Endothelial cell of umbilical vein (primary cell): ENCODE results near the gene SORT1. TPM values are rescaled to one million over a fixed set of nuclear protein-coding genes. Genes with fewer than 3 reads are reported as not detected.

Source experiments
- BruUV-seq: library from RNA; stranded (reverse); fragments of 400-500 nt; replicated peaks from 2 replicates; lab custom pipeline; 2021; lab: Mats Ljungman, UMichigan
- CTCF ChIA-PET: fragments of 300-600, 350-600 bp; sonication (Branson Sonifier 250); formaldehyde crosslinking; loops from one replicate; lab custom pipeline; 2021; ENCODE audit warnings: antibody characterized with exemption, inconsistent platforms; lab: Charles Lee
- POLR2A ChIA-PET: fragments of 300-600, 350-600 bp; sonication (Branson Sonifier 250); formaldehyde crosslinking; loops from one replicate; lab custom pipeline; 2021; ENCODE audit warnings: antibody characterized with exemption, inconsistent platforms; lab: Charles Lee
- DNase-seq: peaks from one replicate; pipeline ENCODE4 v3.0.0-alpha.2; 2011; ENCODE audit warnings: low read depth, low spot score
- FAIRE-seq: peaks from 2 replicates; lab custom pipeline; 2011; peaks lifted over from hg19 to GRCh38; lab: Jason Lieb, UNC
- H2AFZ ChIP-seq: 2 replicates; pipeline ENCODE4 v1.6.0; 2012; ENCODE audit warnings: low read depth, low read length, control low read depth, inconsistent platforms
- H3K27ac ChIP-seq: 2 replicates; pipeline ENCODE4 v1.5.1; 2011; ENCODE audit warnings: low read depth, mild to moderate bottlenecking, control low read depth, low read length, moderate library complexity; ENCODE audit not compliant: insufficient read depth
- H3K27me3 ChIP-seq, 2 experiments: 2 replicates each; pipeline versions ENCODE4 v1.6.0 to v1.6.1; 2011; ENCODE audit warnings: low read length in 2 of 2, mixed read lengths in 1 of 2; ENCODE audit not compliant: control insufficient read depth in 2 of 2, insufficient read depth in 2 of 2
- H3K36me3 ChIP-seq, 2 experiments: 2 replicates in 1 of 2; 3 replicates in 1 of 2; pipeline ENCODE4 v1.5.1; 2011; ENCODE audit warnings: low read length in 2 of 2, mild to moderate bottlenecking in 1 of 2, moderate library complexity in 1 of 2; ENCODE audit not compliant: control insufficient read depth in 2 of 2, insufficient read depth in 2 of 2; ENCODE audit errors: extremely low read depth in 1 of 2
- H3K4me1 ChIP-seq: 3 replicates; pipeline ENCODE4 v1.5.1; 2011; ENCODE audit warnings: mild to moderate bottlenecking, low read length; ENCODE audit not compliant: control insufficient read depth, insufficient read depth; ENCODE audit errors: extremely low read depth
- H3K4me2 ChIP-seq: 2 replicates; pipeline ENCODE4 v1.6.1; 2011; ENCODE audit warnings: low read length, control low read depth, mixed read lengths; ENCODE audit not compliant: insufficient read depth
- H3K4me3 ChIP-seq, 3 experiments: fragments of 200-600 bp in 1 of 3; sonication (generic), shearing (Covaris generic) in 1 of 3; replicated peaks in 1 of 3; 2 replicates each; pipeline ENCODE4 v1.5.1; 2011 to 2016; ENCODE audit warnings: control low read depth in 3 of 3, low read length in 3 of 3, mild to moderate bottlenecking in 2 of 3, inconsistent platforms in 1 of 3, low read depth in 1 of 3, moderate library complexity in 1 of 3; ENCODE audit not compliant: insufficient read depth in 1 of 3
- H3K79me2 ChIP-seq: 2 replicates; pipeline ENCODE4 v1.6.0; 2012; ENCODE audit warnings: low read length, inconsistent platforms; ENCODE audit not compliant: control insufficient read depth, insufficient read depth
- H3K9ac ChIP-seq: replicated peaks from 2 replicates; pipeline ENCODE3; 2011; ENCODE audit warnings: low read length, control low read depth; ENCODE audit not compliant: insufficient read depth; ENCODE audit errors: extremely low read depth
- H3K9me1 ChIP-seq: replicated peaks from 3 replicates; pipeline ENCODE4 v1.6.0; 2011; ENCODE audit warnings: mild to moderate bottlenecking, low read length; ENCODE audit not compliant: control insufficient read depth, insufficient read depth; ENCODE audit errors: extremely low read depth
- H3K9me3 ChIP-seq: replicated peaks from 2 replicates; pipeline ENCODE4 v1.5.1; 2012; ENCODE audit warnings: low read length, inconsistent platforms; ENCODE audit not compliant: control insufficient read depth, insufficient read depth
- H4K20me1 ChIP-seq: replicated peaks from 2 replicates; pipeline ENCODE3; 2011; ENCODE audit warnings: mild to moderate bottlenecking, low read length; ENCODE audit not compliant: control insufficient read depth, insufficient read depth; ENCODE audit errors: extremely low read depth
- CTCF ChIP-seq, 2 donors: IDR thresholded peaks; 1 replicate in 1 of 2; 2 replicates in 1 of 2; pipeline ENCODE4 v1.5.1; 2011; ENCODE audit warnings: low read length in 2 of 2, mild to moderate bottlenecking in 2 of 2, moderate library complexity in 2 of 2, control low read depth in 1 of 2, inconsistent platforms in 1 of 2, low read depth in 1 of 2; ENCODE audit not compliant: insufficient read depth in 1 of 2; ENCODE audit errors: extremely low read depth in 1 of 2
- EZH2 ChIP-seq: IDR thresholded peaks from 2 replicates; pipeline ENCODE4 v1.6.1; 2012; ENCODE audit warnings: borderline replicate concordance, low read depth, mild to moderate bottlenecking, moderate library complexity, low read length, inconsistent platforms; ENCODE audit not compliant: severe bottlenecking
- FOS ChIP-seq: IDR thresholded peaks from 2 replicates; pipeline ENCODE4 v1.6.1; 2011; ENCODE audit warnings: mild to moderate bottlenecking, low read length, moderate library complexity, borderline replicate concordance; ENCODE audit not compliant: insufficient read depth
- GATA2 ChIP-seq: IDR thresholded peaks from 2 replicates; pipeline ENCODE4 v1.7.0; 2011; ENCODE audit warnings: low read depth, mild to moderate bottlenecking, moderate library complexity, mixed read lengths, low read length; ENCODE audit not compliant: insufficient read length, insufficient read depth
- JUN ChIP-seq: IDR thresholded peaks from 2 replicates; pipeline ENCODE4 v1.6.1; 2011; ENCODE audit warnings: borderline replicate concordance, low read depth; ENCODE audit not compliant: insufficient read length, insufficient read depth
- MAX ChIP-seq: IDR thresholded peaks from 2 replicates; pipeline ENCODE4 v1.6.1; 2011; ENCODE audit not compliant: insufficient read depth, insufficient read length
- MYC ChIP-seq: IDR thresholded peaks from one replicate; pipeline ENCODE4 v1.6.1; 2011; ENCODE audit warnings: mild to moderate bottlenecking, low read depth, low read length
- POLR2A ChIP-seq: IDR thresholded peaks from 2 replicates; pipeline ENCODE4 v1.6.1; 2012; ENCODE audit warnings: low read depth, mild to moderate bottlenecking, control low read depth, low read length
- POLR2AphosphoS5 ChIP-seq: IDR thresholded peaks from 2 replicates; pipeline ENCODE4 v1.6.1; 2012; ENCODE audit warnings: low read depth, mild to moderate bottlenecking, control low read depth, low read length, moderate library complexity; ENCODE audit not compliant: insufficient read depth
- dilution Hi-C: fragments of 300-500 bp; cut with MboI; formaldehyde crosslinking; loops from one replicate; pipeline ENCODE4 v1.15.0; 2019; ENCODE audit warnings: low sequenced_read_pairs; ENCODE audit not compliant: extremely low pct_ligation_motif_present
- intact Hi-C: fragments of 100-400 bp; cut with micrococcal nuclease; formaldehyde crosslinking; loops from one replicate; pipeline ENCODE4 v1.10.0; 2022
- polyA plus RNA-seq, 4 experiments: library from polyadenylated mRNA; depleted of rRNA in 3 of 4; stranded (reverse) in 3 of 4; unstranded in 1 of 4; fragments of >200 nt; gene quantifications; 2 replicates each; pipeline versions ENCODE4 v1.2.1 to v1.2.3, GENCODE V29; 2011 to 2012; ENCODE audit warnings: missing spikeins in 1 of 4
- total RNA-seq: library from RNA; stranded (reverse); gene quantifications from 2 replicates; pipeline ENCODE4 v1.2.3, GENCODE V29; 2021

The SORT1 gene
- total and polyA plus RNA-seq, 2 donors (not counting 3 experiments of a cell fraction or from before 2014, with no cell fraction given): 6.8 to 17.8 TPM

GRCh38 chr1:109272021-109272799, 125.5 kb downstream of the SORT1 start:
- CTCF ChIA-PET: interaction anchor here (1.1 to 2.0 kb wide), 2 partner anchors 18 to 127 kb away, joined by 4 to 8 read pairs; no protein-coding TSS in a partner anchor

More at GRCh38 chr1:109272021-109272799, 125.5 kb downstream of the SORT1 start:
- Histone ChIP-seq H3K9me3 (no peaks in the 10 kb centered on the region), H3K4me2 (no peak overlapping the region), H3K4me1 (no peaks in the 10 kb centered on the region), H3K4me3 (no peak overlapping the region), H3K36me3 (no peaks in the 10 kb centered on the region), H3K27ac (no peak overlapping the region), H3K9me1 (no peaks in the 10 kb centered on the region), H3K79me2 (no peaks in the 10 kb centered on the region), H3K27me3 (no peaks in the 10 kb centered on the region), H2AFZ (no peak overlapping the region), H3K9ac (no peak overlapping the region), H4K20me1 (no peaks in the 10 kb centered on the region)
- BruUV-seq: no TSS peak
- DNase-seq (no peak), FAIRE-seq (no peak)
- dilution Hi-C loops: no loop called here
- TF ChIP-seq MAX: no peak
- no peak for TF ChIP-seq CTCF (IDR thresholded peaks at IDR 0.05; ENCODE audit: extremely low read depth in 1 of 2, insufficient read depth in 1 of 2, low read depth in 1 of 2, low read length in 2 of 2)
- TF ChIP-seq JUN: no peak
- no peak for TF ChIP-seq MYC
- no peak for TF ChIP-seq POLR2AphosphoS5
- no peak for TF ChIP-seq POLR2A
- TF ChIP-seq FOS: no peak
- TF ChIP-seq EZH2: no peak
- no peak for TF ChIP-seq GATA2
- intact Hi-C loops: loop anchor here (10.0 kb wide), 1 partner anchor 213 kb away; the partner anchor contains the start of gene ATXN7L2
- POLR2A ChIA-PET: no interaction called here
